Measurements from ENCODE around the gene PRKCG. TPM values are rescaled to one million over a fixed set of nuclear protein-coding genes. Genes with fewer than 3 reads are reported as not detected.

Gene PRKCG
- polyA plus RNA-seq, 1 donor from 2014 or later: not detected

GRCh38 chr19:53898636-53899341 is 16.8 kb downstream of the PRKCG start:
- Mint-ChIP-seq H3K9me3 (peaks cover 0 to 5% (median 2%) of the 10 kb centered on the region in 3 donors), H3K27me3 (peaks cover 18% of the 10 kb centered on the region), H3K4me1 (peaks cover 0 to 5% (median 0%) of the 10 kb centered on the region in 3 donors), H3K4me3 (peak overlapping the region in 2 of 4 donors; percentile 12 to 38), H3K36me3 (peaks cover 2% of the 10 kb centered on the region), H3K27ac (no peak overlapping the region)

- Mint-ChIP-seq H3K36me3 (peaks cover 2% of the 10 kb centered on the region), H3K27ac (no peak overlapping the region), H3K9me3 (peaks cover 0 to 5% (median 2%) of the 10 kb centered on the region in 3 donors), H3K27me3 (peaks cover 19% of the 10 kb centered on the region), H3K4me1 (peaks cover 0 to 5% (median 0%) of the 10 kb centered on the region in 3 donors), H3K4me3 (no peak overlapping the region)
Measured at GRCh38 chr19:53900191-53900860, 18.3 kb downstream of the PRKCG start.

- Mint-ChIP-seq H3K27me3 (peaks cover 30% of the 10 kb centered on the region), H3K4me1 (peaks cover 4 to 5% (median 5%) of the 10 kb centered on the region in 3 donors), H3K9me3 (peaks cover 0 to 10% (median 2%) of the 10 kb centered on the region in 3 donors), H3K4me3 (no peak overlapping the region), H3K36me3 (peaks cover 2% of the 10 kb centered on the region), H3K27ac (peak overlapping the region in 1 of 3 donors; percentile 37)
Measured at GRCh38 chr19:53903055-53903680, 21.2 kb downstream of the PRKCG start.

- Mint-ChIP-seq H3K4me1 (peaks cover 2 to 9% (median 8%) of the 10 kb centered on the region in 3 donors), H3K9me3 (peaks cover 0 to 5% (median 3%) of the 10 kb centered on the region in 3 donors), H3K27me3 (peaks cover 36% of the 10 kb centered on the region), H3K27ac (no peak overlapping the region), H3K4me3 (no peak overlapping the region), H3K36me3 (peaks cover 2% of the 10 kb centered on the region)
Measured at GRCh38 chr19:53904909-53905308, 22.9 kb downstream of the PRKCG start.

GRCh38 chr19:53905787-53906186 is 23.8 kb downstream of the PRKCG start:
- H3K4me1 Mint-ChIP-seq: peaks cover 2 to 13% (median 8%) of the 10 kb centered on the region in 3 donors
- H3K36me3 Mint-ChIP-seq: no peaks in the 10 kb centered on the region
- peaks cover 0 to 5% (median 5%) of the 10 kb centered on the region in 3 donors for H3K9me3 Mint-ChIP-seq
- H3K27ac Mint-ChIP-seq: no peak overlapping the region
- H3K27me3 Mint-ChIP-seq: peaks cover 43% of the 10 kb centered on the region
- no peak overlapping the region for H3K4me3 Mint-ChIP-seq

GRCh38 chr19:53906211-53907192 is 24.5 kb downstream of the PRKCG start:
- H3K4me1 Mint-ChIP-seq: peaks cover 2 to 13% (median 8%) of the 10 kb centered on the region in 3 donors
- peaks cover 49% of the 10 kb centered on the region for H3K27me3 Mint-ChIP-seq
- no peak overlapping the region for H3K27ac Mint-ChIP-seq
- H3K4me3 Mint-ChIP-seq: peak overlapping the region in 1 of 4 donors; percentile 39
- H3K36me3 Mint-ChIP-seq: no peaks in the 10 kb centered on the region
- peaks cover 0 to 6% (median 5%) of the 10 kb centered on the region in 3 donors for H3K9me3 Mint-ChIP-seq

GRCh38 chr19:53907193-53907581 is 25.2 kb downstream of the PRKCG start:
- H3K4me1 Mint-ChIP-seq: peaks cover 2 to 17% (median 8%) of the 10 kb centered on the region in 3 donors
- H3K27me3 Mint-ChIP-seq: peaks cover 51% of the 10 kb centered on the region
- H3K9me3 Mint-ChIP-seq: peaks cover 0 to 8% (median 5%) of the 10 kb centered on the region in 3 donors
- no peak overlapping the region for H3K4me3 Mint-ChIP-seq
- no peak overlapping the region for H3K27ac Mint-ChIP-seq
- H3K36me3 Mint-ChIP-seq: no peaks in the 10 kb centered on the region

GRCh38 chr19:53907690-53908089 is 25.7 kb downstream of the PRKCG start:
- peak overlapping the region in 3 of 4 donors; percentile 14 to 67 (median 17) for H3K4me3 Mint-ChIP-seq
- peaks cover 2 to 17% (median 8%) of the 10 kb centered on the region in 3 donors for H3K4me1 Mint-ChIP-seq
- no peaks in the 10 kb centered on the region for H3K36me3 Mint-ChIP-seq
- no peak overlapping the region for H3K27ac Mint-ChIP-seq
- peaks cover 0 to 9% (median 5%) of the 10 kb centered on the region in 3 donors for H3K9me3 Mint-ChIP-seq
- H3K27me3 Mint-ChIP-seq: peaks cover 51% of the 10 kb centered on the region

GRCh38 chr19:53908106-53908934 is 26.3 kb downstream of the PRKCG start:
- Mint-ChIP-seq H3K27ac (no peak overlapping the region), H3K4me1 (peaks cover 2 to 17% (median 8%) of the 10 kb centered on the region in 3 donors), H3K4me3 (peak overlapping the region in 2 of 4 donors; percentile 67 to 91)

GRCh38 chr19:53908935-53909415 is 27.0 kb downstream of the PRKCG start, which contains the start of gene CACNG7:
Gene CACNG7 (plus strand): TSS chr19:53909278. CDS start chr19:53912832, 3,554 bp downstream.
- Mint-ChIP-seq H3K27me3 (peaks cover 52% of the 10 kb centered on the region), H3K4me3 (peak within 1 kb of the TSS in 2 of 4 donors; percentile 45 to 91), H3K4me1 (peaks cover 2 to 17% (median 8%) of the 10 kb centered on the region in 3 donors), H3K9me3 (peaks cover 0 to 9% (median 5%) of the 10 kb centered on the region in 3 donors), H3K36me3 (peaks cover 2% of the 10 kb centered on the region), H3K27ac (no peak within 1 kb of the TSS)

More at GRCh38 chr19:53908106-53908934, 26.3 kb downstream of the PRKCG start:
- H3K36me3 Mint-ChIP-seq: no peaks in the 10 kb centered on the region
- peaks cover 51% of the 10 kb centered on the region for H3K27me3 Mint-ChIP-seq
- peaks cover 0 to 9% (median 5%) of the 10 kb centered on the region in 3 donors for H3K9me3 Mint-ChIP-seq

GRCh38 chr19:53909471-53910169 is 27.6 kb downstream of the PRKCG start:
- H3K9me3 Mint-ChIP-seq: peaks cover 0 to 9% (median 5%) of the 10 kb centered on the region in 3 donors
- H3K36me3 Mint-ChIP-seq: peaks cover 2% of the 10 kb centered on the region
- H3K27me3 Mint-ChIP-seq: peaks cover 52% of the 10 kb centered on the region
- no peak overlapping the region for H3K4me3 Mint-ChIP-seq
- no peak overlapping the region for H3K27ac Mint-ChIP-seq
- peaks cover 2 to 17% (median 8%) of the 10 kb centered on the region in 3 donors for H3K4me1 Mint-ChIP-seq

- Mint-ChIP-seq H3K27me3 (peaks cover 54% of the 10 kb centered on the region), H3K4me3 (no peak overlapping the region), H3K27ac (no peak overlapping the region), H3K36me3 (peaks cover 2% of the 10 kb centered on the region), H3K4me1 (peaks cover 2 to 17% (median 8%) of the 10 kb centered on the region in 3 donors), H3K9me3 (peaks cover 0 to 11% (median 8%) of the 10 kb centered on the region in 3 donors)
Measured at GRCh38 chr19:53910170-53910518, 28.1 kb downstream of the PRKCG start.

All from IgD-negative memory B cell (primary cell).